SU-DHL-6 (cell line): Measurements from ENCODE around the gene DOCK1.

ENCODE experiments used
- EZH2phosphoT487 ChIP-seq: fragments of 200-600 bp; sonication (generic), shearing (Covaris generic); conservative IDR thresholded peaks from 2 replicates; pipeline ENCODE4 v1.6.1; 2018; ENCODE audit warnings: mild to moderate bottlenecking, antibody characterized with exemption, low read length, moderate library complexity, mixed read lengths
- TF ChIP-seq, protein P1 (sequence below): fragments of 200-600 bp; sonication (generic); IDR thresholded peaks from one replicate; pipeline ENCODE4 v1.5.1; 2017; ENCODE audit warnings: antibody characterized with exemption, mild to moderate bottlenecking, low read length, moderate library complexity; ENCODE audit not compliant: insufficient read depth, poor library complexity, severe bottlenecking

DNA sequence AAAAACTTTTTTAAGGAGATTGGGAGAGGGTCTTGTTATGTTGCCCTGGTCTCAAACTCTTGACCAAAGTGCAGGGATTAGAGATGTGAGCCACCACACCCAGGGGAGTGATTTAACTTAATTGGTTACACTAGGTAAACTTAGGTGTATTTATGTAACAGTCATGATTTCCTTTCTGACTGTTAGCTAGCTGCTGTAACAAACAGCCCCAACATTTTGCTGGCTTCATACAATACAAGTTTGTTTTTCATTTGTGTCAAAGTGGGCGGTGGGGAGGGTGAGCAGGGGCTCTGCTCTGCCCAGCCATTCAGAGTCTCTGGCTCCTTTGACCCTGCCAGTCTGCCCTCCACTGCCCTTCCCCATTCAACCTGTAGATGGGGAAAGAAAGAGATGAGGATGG is 9.3 kb downstream of the DOCK1 start:
- TF ChIP-seq, protein P1, sequence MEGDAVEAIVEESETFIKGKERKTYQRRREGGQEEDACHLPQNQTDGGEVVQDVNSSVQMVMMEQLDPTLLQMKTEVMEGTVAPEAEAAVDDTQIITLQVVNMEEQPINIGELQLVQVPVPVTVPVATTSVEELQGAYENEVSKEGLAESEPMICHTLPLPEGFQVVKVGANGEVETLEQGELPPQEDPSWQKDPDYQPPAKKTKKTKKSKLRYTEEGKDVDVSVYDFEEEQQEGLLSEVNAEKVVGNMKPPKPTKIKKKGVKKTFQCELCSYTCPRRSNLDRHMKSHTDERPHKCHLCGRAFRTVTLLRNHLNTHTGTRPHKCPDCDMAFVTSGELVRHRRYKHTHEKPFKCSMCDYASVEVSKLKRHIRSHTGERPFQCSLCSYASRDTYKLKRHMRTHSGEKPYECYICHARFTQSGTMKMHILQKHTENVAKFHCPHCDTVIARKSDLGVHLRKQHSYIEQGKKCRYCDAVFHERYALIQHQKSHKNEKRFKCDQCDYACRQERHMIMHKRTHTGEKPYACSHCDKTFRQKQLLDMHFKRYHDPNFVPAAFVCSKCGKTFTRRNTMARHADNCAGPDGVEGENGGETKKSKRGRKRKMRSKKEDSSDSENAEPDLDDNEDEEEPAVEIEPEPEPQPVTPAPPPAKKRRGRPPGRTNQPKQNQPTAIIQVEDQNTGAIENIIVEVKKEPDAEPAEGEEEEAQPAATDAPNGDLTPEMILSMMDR = no peak
- TF ChIP-seq EZH2phosphoT487 = no peak
